ENCODE measurements around the gene GNPNAT1.

DNA sequence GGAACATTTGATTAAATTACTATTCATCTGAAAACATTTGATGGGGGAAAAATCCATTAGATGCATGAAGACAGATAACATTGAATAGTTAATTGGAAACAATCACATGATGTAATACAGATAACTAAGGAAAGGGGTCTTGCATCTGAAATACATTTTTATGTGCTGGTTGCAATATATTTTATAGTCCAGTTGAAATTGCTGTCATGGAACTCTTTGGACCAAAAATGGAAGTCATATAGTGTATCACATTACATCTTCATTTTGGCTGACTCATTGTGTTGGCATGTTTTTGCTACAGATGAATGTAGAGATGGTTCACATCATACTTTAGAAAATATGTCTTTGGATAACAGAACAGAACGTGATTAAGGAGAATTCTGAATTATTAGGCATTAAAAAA, 43.0 kb upstream of the GNPNAT1 start:
- TF ChIP-seq, protein P1, sequence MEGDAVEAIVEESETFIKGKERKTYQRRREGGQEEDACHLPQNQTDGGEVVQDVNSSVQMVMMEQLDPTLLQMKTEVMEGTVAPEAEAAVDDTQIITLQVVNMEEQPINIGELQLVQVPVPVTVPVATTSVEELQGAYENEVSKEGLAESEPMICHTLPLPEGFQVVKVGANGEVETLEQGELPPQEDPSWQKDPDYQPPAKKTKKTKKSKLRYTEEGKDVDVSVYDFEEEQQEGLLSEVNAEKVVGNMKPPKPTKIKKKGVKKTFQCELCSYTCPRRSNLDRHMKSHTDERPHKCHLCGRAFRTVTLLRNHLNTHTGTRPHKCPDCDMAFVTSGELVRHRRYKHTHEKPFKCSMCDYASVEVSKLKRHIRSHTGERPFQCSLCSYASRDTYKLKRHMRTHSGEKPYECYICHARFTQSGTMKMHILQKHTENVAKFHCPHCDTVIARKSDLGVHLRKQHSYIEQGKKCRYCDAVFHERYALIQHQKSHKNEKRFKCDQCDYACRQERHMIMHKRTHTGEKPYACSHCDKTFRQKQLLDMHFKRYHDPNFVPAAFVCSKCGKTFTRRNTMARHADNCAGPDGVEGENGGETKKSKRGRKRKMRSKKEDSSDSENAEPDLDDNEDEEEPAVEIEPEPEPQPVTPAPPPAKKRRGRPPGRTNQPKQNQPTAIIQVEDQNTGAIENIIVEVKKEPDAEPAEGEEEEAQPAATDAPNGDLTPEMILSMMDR (IDR thresholded peaks at IDR 0.05): no peak
- TF ChIP-seq POLR2A (IDR thresholded peaks at IDR 0.05): no peak
